K562 (cell line): ENCODE measurements around the gene FLAD1. TPM values are rescaled to one million over a fixed set of nuclear protein-coding genes. Genes with fewer than 3 reads are reported as not detected.

Experiments used
- BCOR ChIP-seq: fragments of 450-650 bp; IDR thresholded peaks from 2 replicates; pipeline ENCODE4 v1.6.1; 2016
- ELF2 ChIP-seq: fragments of 250-450 bp; sonication (Bioruptor Pico); IDR thresholded peaks from 2 replicates; pipeline ENCODE4 v1.5.0; 2021; ENCODE audit warnings: mild to moderate bottlenecking
- ETS2 ChIP-seq: IDR thresholded peaks from 2 replicates; pipeline ENCODE4 v1.6.1; 2016; ENCODE audit warnings: borderline replicate concordance, missing genetic modification characterization, mild to moderate bottlenecking, moderate library complexity, missing compliant biosample characterization; ENCODE audit not compliant: poor library complexity, severe bottlenecking
- ETV6 ChIP-seq, 3 experiments: fragments of 150-350 bp in 1 of 3; sonication (generic) in 1 of 3; formaldehyde crosslinking in 1 of 3; IDR thresholded peaks; 2 replicates each; pipeline versions ENCODE4 v1.6.1 to v1.8.0; 2014 to 2022; ENCODE audit warnings: borderline replicate concordance in 2 of 3, low read depth in 2 of 3, antibody characterized with exemption in 1 of 3, low read length in 1 of 3, mild to moderate bottlenecking in 1 of 3, missing genetic modification reagents in 1 of 3
- GATAD2A ChIP-seq: fragments of 450-650 bp; IDR thresholded peaks from 2 replicates; pipeline ENCODE4 v1.6.1; 2017
- HEY1 ChIP-seq: fragments of 250-450 bp; sonication (Bioruptor Pico); IDR thresholded peaks from 2 replicates; pipeline ENCODE4 v1.5.0; 2020; ENCODE audit warnings: mild to moderate bottlenecking, moderate library complexity, borderline replicate concordance
- HNRNPLL ChIP-seq: fragments of 200-400 bp; formaldehyde crosslinking; IDR thresholded peaks from 2 replicates; pipeline ENCODE4 v1.6.1; 2017; ENCODE audit warnings: low read length, low read depth, mild to moderate bottlenecking; ENCODE audit not compliant: poor library complexity, severe bottlenecking
- JUNB ChIP-seq: fragments of 450-650 bp; formaldehyde crosslinking; conservative IDR thresholded peaks from 2 replicates; pipeline ENCODE4 v1.4.0; 2020; ENCODE audit warnings: mild to moderate bottlenecking
- MTA3 ChIP-seq: fragments of 450-650 bp; formaldehyde crosslinking; IDR thresholded peaks from 2 replicates; pipeline ENCODE4 v1.6.1; 2017; ENCODE audit warnings: mild to moderate bottlenecking, borderline replicate concordance
- NONO ChIP-seq, 2 experiments: fragments of 200-400 bp in 1 of 2; fragments of 450-650 bp in 1 of 2; formaldehyde crosslinking in 1 of 2; IDR thresholded peaks; 2 replicates each; pipeline ENCODE4 v1.6.1; 2017; ENCODE audit warnings: low read depth in 2 of 2, mild to moderate bottlenecking in 2 of 2, moderate library complexity in 2 of 2, low read length in 1 of 2
- SAP30 ChIP-seq: fragments of 200-600 bp; sonication (generic); IDR thresholded peaks from 2 replicates; pipeline ENCODE4 v1.6.1; 2012; ENCODE audit warnings: borderline replicate concordance, low read depth, mild to moderate bottlenecking, moderate library complexity, low read length, control low read depth, inconsistent platforms; ENCODE audit not compliant: insufficient read depth, poor library complexity, severe bottlenecking
- TAL1 ChIP-seq: fragments of 450-650 bp; IDR thresholded peaks from 2 replicates; pipeline ENCODE4 v1.6.1; 2016; ENCODE audit warnings: mild to moderate bottlenecking
- TEAD2 ChIP-seq: fragments of 450-650 bp; IDR thresholded peaks from 2 replicates; pipeline ENCODE4 v1.6.1; 2016; ENCODE audit warnings: missing genetic modification characterization, control low read depth, missing compliant biosample characterization
- XRCC5 ChIP-seq: fragments of 200-400 bp; formaldehyde crosslinking; IDR thresholded peaks from 2 replicates; pipeline ENCODE4 v1.6.1; 2017; ENCODE audit warnings: low read depth, mild to moderate bottlenecking, low read length
- ZFX ChIP-seq: sonication (generic); formaldehyde crosslinking; IDR thresholded peaks from 2 replicates; pipeline ENCODE4 v1.8.0; 2022; ENCODE audit warnings: mild to moderate bottlenecking, missing genetic modification reagents, moderate library complexity
- polyA plus RNA-seq, 8 experiments: library from polyadenylated mRNA; depleted of rRNA in 4 of 8; stranded (reverse) in 5 of 8; unstranded in 3 of 8; fragments of >200 nt; fragmentation: Nextera tagmentation in 2 of 8; fragmentation: Illumina TruSeq in 1 of 8; extraction: Ambion mirVana in 2 of 8; extraction: Trizol in 1 of 8; gene quantifications; 2 replicates each; pipeline versions ENCODE4 v1.2.1 to v1.2.3, GENCODE V29; 2011 to 2014; ENCODE audit warnings: inconsistent platforms in 1 of 8, missing spikeins in 1 of 8
- total RNA-seq, 7 experiments: library from RNA; depleted of rRNA in 6 of 7; stranded (reverse); fragments of >200 nt in 6 of 7; fragmentation: Illumina TruSeq in 2 of 7; extraction: Trizol in 2 of 7; gene quantifications; 2 replicates each; pipeline versions ENCODE4 v1.2.1 to v1.2.3, GENCODE V29; 2011 to 2021; ENCODE audit warnings: low replicate concordance in 1 of 7
- TF ChIP-seq, protein P1 (sequence below): fragments of 250-450 bp; sonication (Bioruptor Pico); IDR thresholded peaks from 2 replicates; pipeline ENCODE4 v1.8.0; 2021; ENCODE audit warnings: moderate library complexity, mild to moderate bottlenecking, inconsistent platforms
- TF ChIP-seq, protein P2 (sequence below): fragments of 450-650 bp; formaldehyde crosslinking; IDR thresholded peaks from 2 replicates; pipeline ENCODE4 v1.4.0; 2020; ENCODE audit warnings: mild to moderate bottlenecking, moderate library complexity
- TF ChIP-seq, protein P3 (sequence below): IDR thresholded peaks from 2 replicates; pipeline ENCODE4 v1.6.1; 2011; ENCODE audit not compliant: insufficient read length; ENCODE audit errors: extremely low read depth
- TF ChIP-seq, protein P4 (sequence below): fragments of 200-400 bp; formaldehyde crosslinking; IDR thresholded peaks from 2 replicates; pipeline ENCODE4 v1.6.1; 2017; ENCODE audit warnings: mild to moderate bottlenecking, low read depth, low read length, moderate library complexity

The FLAD1 gene
- total and polyA plus RNA-seq, 9 of the 15 experiments (the other 6 are each of a cell fraction or from before 2014, with no cell fraction given): 24.9 to 85.8 (median 67.0) TPM

DNA sequence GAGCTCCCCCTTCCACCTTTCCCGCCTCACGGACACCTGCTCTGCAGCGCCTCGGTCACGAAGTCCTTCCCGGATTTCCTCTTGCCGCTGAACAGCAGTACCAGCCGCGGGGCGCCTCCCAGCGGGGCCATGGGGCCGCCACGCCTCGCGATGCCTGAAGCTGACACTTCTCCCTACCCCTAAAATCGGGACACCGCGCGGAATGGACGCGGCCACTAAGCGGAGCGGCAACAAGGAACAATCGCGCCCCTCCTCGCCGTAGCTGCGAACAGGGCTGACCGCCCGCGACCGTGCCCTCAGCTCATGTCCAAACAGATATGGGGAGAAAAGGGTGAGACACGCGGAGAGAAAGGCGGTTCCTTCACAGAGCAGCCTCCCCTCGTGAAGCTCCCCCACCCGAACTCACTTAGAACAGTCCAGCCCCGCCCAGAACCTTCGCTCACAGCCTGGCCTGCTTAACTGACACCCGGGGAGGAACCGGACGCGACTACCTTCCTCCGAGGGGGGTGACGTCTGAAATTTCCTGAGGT is 46.5 kb upstream of the FLAD1 start, which contains the start of gene PMVK (continued):
- TF ChIP-seq ETV6 (IDR thresholded peaks at IDR 0.05; ENCODE audit: borderline replicate concordance in 1 of 2, low read depth in 2 of 2, low read length in 1 of 2) (peak in 1 of 2 experiments; percentile 77; a peak in 2 of 4 replicates), ETV6 (CRISPR knock-in tag; IDR thresholded peaks at IDR 0.05; ENCODE audit: borderline replicate concordance) (peak; percentile 78; the same call in 1 of the 2 replicates), GATAD2A (peak; percentile 77; the same call in 1 of the 2 replicates), ZFX (CRISPR knock-in tag) (peak; percentile 58; the same call in 1 of the 2 replicates), BCOR (peak; percentile 74), HEY1 (no peak), XRCC5 (no peak; the same call in none of the 2 replicates), TAL1 (no peak; the same call in 1 of the 2 replicates), SAP30 (peak; percentile 41), HNRNPLL (no peak), MTA3 (peak; percentile 79), JUNB (CRISPR knock-in tag) (no peak), NONO (IDR thresholded peaks at IDR 0.05; ENCODE audit: low read depth in 2 of 2, low read length in 1 of 2) (peak in 1 of 2 experiments; percentile 99; a peak in 1 of 4 replicates), ETS2 (tag) (no peak), ELF2 (no peak), TEAD2 (tag) (no peak; the same call in 1 of the 2 replicates)
- TF ChIP-seq, protein P1, sequence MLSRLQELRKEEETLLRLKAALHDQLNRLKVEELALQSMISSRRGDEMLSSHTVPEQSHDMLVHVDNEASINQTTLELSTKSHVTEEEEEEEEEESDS (CRISPR knock-in tag): no peak
- TF ChIP-seq, protein P2, sequence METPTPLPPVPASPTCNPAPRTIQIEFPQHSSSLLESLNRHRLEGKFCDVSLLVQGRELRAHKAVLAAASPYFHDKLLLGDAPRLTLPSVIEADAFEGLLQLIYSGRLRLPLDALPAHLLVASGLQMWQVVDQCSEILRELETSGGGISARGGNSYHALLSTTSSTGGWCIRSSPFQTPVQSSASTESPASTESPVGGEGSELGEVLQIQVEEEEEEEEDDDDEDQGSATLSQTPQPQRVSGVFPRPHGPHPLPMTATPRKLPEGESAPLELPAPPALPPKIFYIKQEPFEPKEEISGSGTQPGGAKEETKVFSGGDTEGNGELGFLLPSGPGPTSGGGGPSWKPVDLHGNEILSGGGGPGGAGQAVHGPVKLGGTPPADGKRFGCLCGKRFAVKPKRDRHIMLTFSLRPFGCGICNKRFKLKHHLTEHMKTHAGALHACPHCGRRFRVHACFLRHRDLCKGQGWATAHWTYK (CRISPR knock-in tag): no peak
- TF ChIP-seq, protein P3, sequence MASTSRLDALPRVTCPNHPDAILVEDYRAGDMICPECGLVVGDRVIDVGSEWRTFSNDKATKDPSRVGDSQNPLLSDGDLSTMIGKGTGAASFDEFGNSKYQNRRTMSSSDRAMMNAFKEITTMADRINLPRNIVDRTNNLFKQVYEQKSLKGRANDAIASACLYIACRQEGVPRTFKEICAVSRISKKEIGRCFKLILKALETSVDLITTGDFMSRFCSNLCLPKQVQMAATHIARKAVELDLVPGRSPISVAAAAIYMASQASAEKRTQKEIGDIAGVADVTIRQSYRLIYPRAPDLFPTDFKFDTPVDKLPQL: no peak
- TF ChIP-seq, protein P4, sequence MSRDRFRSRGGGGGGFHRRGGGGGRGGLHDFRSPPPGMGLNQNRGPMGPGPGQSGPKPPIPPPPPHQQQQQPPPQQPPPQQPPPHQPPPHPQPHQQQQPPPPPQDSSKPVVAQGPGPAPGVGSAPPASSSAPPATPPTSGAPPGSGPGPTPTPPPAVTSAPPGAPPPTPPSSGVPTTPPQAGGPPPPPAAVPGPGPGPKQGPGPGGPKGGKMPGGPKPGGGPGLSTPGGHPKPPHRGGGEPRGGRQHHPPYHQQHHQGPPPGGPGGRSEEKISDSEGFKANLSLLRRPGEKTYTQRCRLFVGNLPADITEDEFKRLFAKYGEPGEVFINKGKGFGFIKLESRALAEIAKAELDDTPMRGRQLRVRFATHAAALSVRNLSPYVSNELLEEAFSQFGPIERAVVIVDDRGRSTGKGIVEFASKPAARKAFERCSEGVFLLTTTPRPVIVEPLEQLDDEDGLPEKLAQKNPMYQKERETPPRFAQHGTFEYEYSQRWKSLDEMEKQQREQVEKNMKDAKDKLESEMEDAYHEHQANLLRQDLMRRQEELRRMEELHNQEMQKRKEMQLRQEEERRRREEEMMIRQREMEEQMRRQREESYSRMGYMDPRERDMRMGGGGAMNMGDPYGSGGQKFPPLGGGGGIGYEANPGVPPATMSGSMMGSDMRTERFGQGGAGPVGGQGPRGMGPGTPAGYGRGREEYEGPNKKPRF: no peak
